ENCODE measurements around the gene ADH1C.

The ADH1C gene

GRCh38 chr4:99301376-99302164 lies 51.0 kb downstream of the ADH1C start:
- no peak for DNase-seq (ENCODE audit: low read depth)

GRCh38 chr4:99300934-99301333 lies 51.6 kb downstream of the ADH1C start:
- DNase-seq (ENCODE audit: low read depth): peak; percentile 86

GRCh38 chr4:99293357-99293756 lies 59.2 kb downstream of the ADH1C start:
- no peak for DNase-seq (ENCODE audit: low read depth)

- DNase-seq (ENCODE audit: low read depth): no peak
Observed at GRCh38 chr4:99290848-99291786, 61.4 kb downstream of the ADH1C start, which contains the start of gene ADH1A. Gene ADH1A (minus strand): TSS chr4:99290985. CDS start chr4:99290914, 71 bp downstream.
